H1 (cell line): ENCODE data around the gene OTOP3. TPM values are rescaled to one million over a fixed set of nuclear protein-coding genes. Genes with fewer than 3 reads are reported as not detected.

Experiments used
- CTCF ChIA-PET: fragments of 300-600 bp; sonication (Branson Sonifier 250); formaldehyde crosslinking; loops from one replicate; lab custom pipeline; 2021; ENCODE audit not compliant: partially characterized antibody; lab: Charles Lee
- POLR2A ChIA-PET: fragments of 300-600 bp; sonication (Branson Sonifier 250); formaldehyde crosslinking; loops from one replicate; lab custom pipeline; 2021; ENCODE audit warnings: inconsistent platforms; ENCODE audit not compliant: partially characterized antibody; lab: Charles Lee
- DNase-seq, 2 experiments: peaks; one replicate each; pipeline versions ENCODE4 v3.0.0 to v3.0.0-alpha.2; 2010 to 2022; ENCODE audit warnings: low spot score in 2 of 2, low read depth in 1 of 2, mixed read lengths in 1 of 2
- FAIRE-seq: peaks from 2 replicates; lab custom pipeline; 2011; peaks lifted over from hg19 to GRCh38; lab: Jason Lieb, UNC
- H2AFZ ChIP-seq: 2 replicates; pipeline ENCODE4 v1.8.1; 2012; ENCODE audit warnings: low read length, inconsistent platforms
- H2AK5ac ChIP-seq: 2 replicates; pipeline ENCODE4 v1.6.1; 2013; ENCODE audit warnings: low read depth, low read length
- H2BK120ac ChIP-seq: replicated peaks from 2 replicates; pipeline ENCODE3; 2013; ENCODE audit warnings: low read depth, low read length, inconsistent platforms
- H2BK12ac ChIP-seq: 2 replicates; pipeline ENCODE4 v1.6.1; 2013; ENCODE audit warnings: low read depth, low read length
- H2BK15ac ChIP-seq: 2 replicates; pipeline ENCODE4 v1.6.1; 2013; ENCODE audit warnings: low read length
- H2BK20ac ChIP-seq: 2 replicates; pipeline ENCODE4 v1.6.1; 2013; ENCODE audit warnings: low read length
- H2BK5ac ChIP-seq: 2 replicates; pipeline ENCODE4 v1.6.1; 2013; ENCODE audit warnings: low read depth, low read length
- H3K14ac ChIP-seq: 2 replicates; pipeline ENCODE4 v1.6.1; 2013; ENCODE audit warnings: inconsistent platforms; ENCODE audit not compliant: insufficient read length
- H3K18ac ChIP-seq: 2 replicates; pipeline ENCODE4 v1.6.1; 2013; ENCODE audit warnings: low read length; ENCODE audit errors: extremely low read depth
- H3K23ac ChIP-seq: 2 replicates; pipeline ENCODE4 v1.6.1; 2013; ENCODE audit warnings: inconsistent platforms; ENCODE audit not compliant: insufficient read length
- H3K23me2 ChIP-seq: 2 replicates; pipeline ENCODE4 v1.6.1; 2013; ENCODE audit warnings: low read depth, low read length
- H3K27ac ChIP-seq: 2 replicates; pipeline ENCODE4 v1.6.1; 2011; ENCODE audit warnings: low read depth, low read length, inconsistent platforms
- H3K27me3 ChIP-seq, 4 experiments: replicated peaks in 1 of 4; 1 replicate in 1 of 4; 2 replicates in 3 of 4; pipeline versions ENCODE4 v1.6.1 to v1.8.1; 2011 to 2013; ENCODE audit warnings: low read length in 3 of 4, mild to moderate bottlenecking in 3 of 4, inconsistent platforms in 2 of 4, mixed read lengths in 2 of 4, moderate library complexity in 1 of 4; ENCODE audit not compliant: control insufficient read depth in 3 of 4, insufficient read depth in 3 of 4; ENCODE audit errors: extremely low read depth in 1 of 4
- H3K36me3 ChIP-seq, 4 experiments: 2 replicates each; pipeline versions ENCODE4 v1.6.1 to v1.8.1; 2011 to 2013; ENCODE audit warnings: mild to moderate bottlenecking in 4 of 4, low read length in 3 of 4, moderate library complexity in 2 of 4, control low read depth in 1 of 4, inconsistent platforms in 1 of 4; ENCODE audit not compliant: insufficient read depth in 4 of 4, control insufficient read depth in 2 of 4
- H3K4ac ChIP-seq: replicated peaks from 2 replicates; pipeline ENCODE3; 2013; ENCODE audit warnings: low read length, low read depth, mixed read lengths, inconsistent platforms; ENCODE audit not compliant: insufficient read length
- H3K4me1 ChIP-seq, 4 experiments: replicated peaks in 1 of 4; 1 replicate in 1 of 4; 2 replicates in 3 of 4; pipeline versions ENCODE4 v1.6.1 to v1.8.1; 2011 to 2013; ENCODE audit warnings: low read length in 3 of 4, inconsistent platforms in 2 of 4, mixed read lengths in 1 of 4; ENCODE audit not compliant: insufficient read depth in 4 of 4, control insufficient read depth in 3 of 4
- H3K4me2 ChIP-seq, 2 experiments: 2 replicates each; pipeline versions ENCODE4 v1.6.1 to v1.8.1; 2011 to 2013; ENCODE audit warnings: low read depth in 2 of 2, low read length in 2 of 2, control low read depth in 1 of 2, inconsistent platforms in 1 of 2, mild to moderate bottlenecking in 1 of 2; ENCODE audit not compliant: insufficient read depth in 1 of 2
- H3K4me3 ChIP-seq, 4 experiments: fragments of 200-600, 300-600 bp in 1 of 4; sonication (generic), shearing (Covaris generic), sonication (Bioruptor Twin) in 1 of 4; 2 replicates each; pipeline versions ENCODE4 v1.5.1 to v1.8.1; 2011 to 2016; ENCODE audit warnings: low read length in 4 of 4, low read depth in 3 of 4, control low read depth in 2 of 4, inconsistent platforms in 2 of 4, mild to moderate bottlenecking in 2 of 4, mixed read lengths in 1 of 4, moderate library complexity in 1 of 4; ENCODE audit not compliant: insufficient read depth in 2 of 4; ENCODE audit errors: extremely low read depth in 1 of 4
- H3K56ac ChIP-seq: replicated peaks from 2 replicates; pipeline ENCODE3; 2013; ENCODE audit warnings: low read depth, mild to moderate bottlenecking, mixed read lengths, low read length, inconsistent platforms; ENCODE audit not compliant: insufficient read length
- H3K79me1 ChIP-seq: 2 replicates; pipeline ENCODE4 v1.6.1; 2013; ENCODE audit warnings: low read depth, low read length, control low read depth
- H3K79me2 ChIP-seq, 2 experiments: 2 replicates each; pipeline versions ENCODE4 v1.6.1 to v1.8.1; 2012 to 2013; ENCODE audit warnings: low read length in 2 of 2, mild to moderate bottlenecking in 2 of 2, inconsistent platforms in 1 of 2; ENCODE audit not compliant: insufficient read depth in 2 of 2, control insufficient read depth in 1 of 2
- H3K9ac ChIP-seq, 4 experiments: replicated peaks in 1 of 4; 1 replicate in 1 of 4; 2 replicates in 3 of 4; pipeline versions ENCODE4 v1.6.1 to v1.8.1; 2011 to 2013; ENCODE audit warnings: low read depth in 3 of 4, low read length in 3 of 4, control low read depth in 2 of 4, mild to moderate bottlenecking in 2 of 4, moderate library complexity in 2 of 4, inconsistent platforms in 1 of 4; ENCODE audit errors: extremely low read depth in 1 of 4
- H3K9me3 ChIP-seq, 2 experiments: 2 replicates each; pipeline versions ENCODE4 v1.6.1 to v1.8.1; 2012 to 2013; ENCODE audit warnings: mild to moderate bottlenecking in 2 of 2, moderate library complexity in 2 of 2, control low read depth in 1 of 2, inconsistent platforms in 1 of 2, low read depth in 1 of 2, low read length in 1 of 2, mixed read lengths in 1 of 2; ENCODE audit not compliant: insufficient read depth in 2 of 2
- H4K20me1 ChIP-seq, 2 experiments: replicated peaks in 1 of 2; 2 replicates each; pipeline versions ENCODE3 to v1.8.1; 2011 to 2013; ENCODE audit warnings: inconsistent platforms in 2 of 2, low read length in 2 of 2, mild to moderate bottlenecking in 1 of 2; ENCODE audit not compliant: insufficient read depth in 2 of 2, control insufficient read depth in 1 of 2
- H4K5ac ChIP-seq: 2 replicates; pipeline ENCODE4 v1.6.1; 2013; ENCODE audit warnings: low read length, low read depth, mixed read lengths, inconsistent platforms; ENCODE audit not compliant: insufficient read length
- H4K8ac ChIP-seq: 2 replicates; pipeline ENCODE4 v1.8.0; 2013; ENCODE audit warnings: mild to moderate bottlenecking, moderate library complexity, low read length, inconsistent platforms; ENCODE audit not compliant: insufficient read depth; ENCODE audit errors: extremely low read depth
- H4K91ac ChIP-seq: replicated peaks from 2 replicates; pipeline ENCODE3; 2013; ENCODE audit warnings: low read length, mixed read lengths, inconsistent platforms; ENCODE audit not compliant: insufficient read length
- FOSL1 ChIP-seq: IDR thresholded peaks from 2 replicates; pipeline ENCODE4 v1.6.1; 2011; ENCODE audit warnings: mild to moderate bottlenecking, low read depth, low read length, moderate library complexity; ENCODE audit not compliant: insufficient read depth
- HDAC6 ChIP-seq: IDR thresholded peaks from one replicate; pipeline ENCODE4 v1.7.1; 2012; ENCODE audit warnings: low read depth, mild to moderate bottlenecking, inconsistent platforms, low read length, moderate library complexity
- KDM5A ChIP-seq: fragments of 200-600 bp; IDR thresholded peaks from 2 replicates; pipeline ENCODE4 v1.7.1; 2012; ENCODE audit warnings: mild to moderate bottlenecking, low read length, inconsistent platforms, mixed read lengths
- POLR2A ChIP-seq, 2 experiments: IDR thresholded peaks; 1 replicate in 1 of 2; 2 replicates in 1 of 2; pipeline ENCODE4 v1.6.1; 2011; ENCODE audit warnings: low read depth in 2 of 2, low read length in 2 of 2, mild to moderate bottlenecking in 2 of 2; ENCODE audit errors: control extremely low read depth in 1 of 2
- POU5F1 ChIP-seq: IDR thresholded peaks from 2 replicates; pipeline ENCODE4 v1.6.1; 2011; ENCODE audit warnings: low read depth, mild to moderate bottlenecking, low read length, moderate library complexity
- RFX5 ChIP-seq: IDR thresholded peaks from 2 replicates; pipeline ENCODE4 v1.6.1; 2011; ENCODE audit warnings: low read depth, low read length, improper control_type of control experiment, borderline replicate concordance
- RNF2 ChIP-seq: fragments of 200-900, 300-1000 bp; sonication (generic); IDR thresholded peaks from 2 replicates; pipeline ENCODE4 v1.7.1; 2016; ENCODE audit warnings: borderline replicate concordance, low read depth, mild to moderate bottlenecking, antibody characterized with exemption, low read length; ENCODE audit not compliant: poor library complexity, severe bottlenecking; ENCODE audit errors: missing control alignments
- SP4 ChIP-seq: IDR thresholded peaks from 2 replicates; pipeline ENCODE4 v1.6.1; 2012; ENCODE audit warnings: low read length, inconsistent platforms
- WGBS, 2 experiments: shearing (Covaris generic) in 1 of 2; methylation state at CpG; one replicate each; pipeline versions ENCODE4 v1.1.6 to v1.1.7; 2013 to 2015; ENCODE audit warnings: low lambda C conversion rate in 2 of 2, mixed read lengths in 2 of 2, inconsistent platforms in 1 of 2, low coverage in 1 of 2, missing lambda C conversion rate in 1 of 2; ENCODE audit not compliant: insufficient replicate concordance in 2 of 2, insufficient coverage in 1 of 2, insufficient read length in 1 of 2; ENCODE audit errors: extremely low coverage in 1 of 2, missing lambda C conversion rate in 1 of 2; 5-methylcytosine and 5-hydroxymethylcytosine counted together
- polyA plus RNA-seq, 7 experiments: library from polyadenylated mRNA; depleted of rRNA in 3 of 7; stranded (reverse) in 5 of 7; unstranded in 2 of 7; fragments of >200 nt in 5 of 7; fragments of 200-250 nt in 2 of 7; gene quantifications; 1 replicate in 5 of 7; 2 replicates in 1 of 7; 4 replicates in 1 of 7; pipeline versions ENCODE4 v1.2.1 to v1.2.3, GENCODE V29; 2011 to 2013; ENCODE audit warnings: missing spikeins in 2 of 7, mixed read lengths in 2 of 7
- total RNA-seq: library from RNA; stranded (reverse); fragmentation: NEBNext Ultra II Directional; extraction: Animal tissue kit (Norgen Biotek cat#: 25700); gene quantifications from 2 replicates; pipeline ENCODE4 v1.2.1, GENCODE V29; 2021
- TF ChIP-seq, protein P1 (sequence below), 3 experiments: IDR thresholded peaks; 1 replicate in 2 of 3; 2 replicates in 1 of 3; pipeline versions ENCODE4 v1.5.1 to v1.6.1; 2011; ENCODE audit warnings: low read length in 3 of 3, mild to moderate bottlenecking in 3 of 3, inconsistent platforms in 2 of 3, low read depth in 1 of 3, moderate library complexity in 1 of 3; ENCODE audit not compliant: insufficient read depth in 1 of 3; ENCODE audit errors: control extremely low read depth in 1 of 3

The OTOP3 gene
- total and polyA plus RNA-seq, 2 of the 8 experiments (the other 6 are each of a cell fraction or from before 2014, with no cell fraction given) = 0.05 TPM; not detected in 1

DNA sequence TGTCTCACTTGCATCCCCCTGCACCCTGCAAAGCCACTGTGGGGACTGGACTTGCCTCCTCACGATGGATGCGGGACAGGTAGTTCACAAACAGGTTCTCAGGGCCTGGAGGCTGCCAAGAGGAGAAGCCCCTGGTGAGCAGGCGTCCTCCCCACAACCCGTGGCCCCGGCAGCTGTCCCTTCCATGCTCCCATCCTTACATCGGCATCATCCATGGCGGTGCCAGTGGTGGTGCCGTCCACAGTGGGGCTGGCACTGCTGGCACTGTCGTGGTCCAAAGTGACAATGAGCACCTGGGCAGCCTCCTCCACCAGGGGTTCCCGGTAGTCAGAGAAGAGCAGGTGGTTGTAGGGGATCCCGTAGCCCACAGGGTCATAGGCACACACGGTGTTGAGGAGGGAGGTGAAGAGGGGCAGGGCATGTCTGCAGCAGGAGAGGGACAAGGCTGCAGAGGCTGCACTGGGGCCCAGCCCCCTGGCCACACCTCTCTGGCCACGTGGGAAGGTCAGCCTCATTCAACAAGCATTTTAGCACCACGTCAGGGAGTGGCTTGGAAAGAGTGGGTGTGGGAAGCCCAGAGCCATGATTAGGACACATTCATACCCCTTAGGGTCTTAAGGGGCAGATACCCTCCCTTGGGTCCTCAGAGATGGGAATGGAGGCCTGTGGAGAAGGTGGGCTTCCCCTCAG, 24.3 kb downstream of the OTOP3 start:
- H2BK20ac ChIP-seq = no peak overlapping the region
- no peak overlapping the region for H3K14ac ChIP-seq
- no peak overlapping the region for H3K18ac ChIP-seq
- no peak overlapping the region; the same call in 1 of the 2 replicates for H2BK5ac ChIP-seq
- H3K4ac ChIP-seq = no peak overlapping the region
- H3K4me1 ChIP-seq = peaks cover 0 to 7% (median 1%) of the 10 kb centered on the region in 4 experiments; a peak in 4 of 7 replicates
- H2BK120ac ChIP-seq = no peak overlapping the region
- H2BK12ac ChIP-seq = peak overlapping the region; percentile 12; the same call in 1 of the 2 replicates
- H3K23me2 ChIP-seq = no peaks in the 10 kb centered on the region
- H2BK15ac ChIP-seq = peak overlapping the region; percentile 81; the same call in 1 of the 2 replicates
- no peak for FAIRE-seq
- H3K9ac ChIP-seq = no peak overlapping the region
- H2AK5ac ChIP-seq = no peak overlapping the region
- DNase-seq = no peak
- no peaks in the 10 kb centered on the region for H3K9me3 ChIP-seq
- 83% methylated on average over 14 of the region's 14 CpGs; no CpG with 5 or more reads in 1 of the 2 experiments for WGBS, 2 experiments
- H4K8ac ChIP-seq = no peak overlapping the region
- no peak overlapping the region for H3K23ac ChIP-seq
- H4K5ac ChIP-seq = no peak overlapping the region
- H2AFZ ChIP-seq = no peak overlapping the region
- ChIA-PET CTCF (interaction anchor here (0.9 to 27.2 kb wide), 36 partner anchors 10 to 453 kb away, joined by 3 to 1072 read pairs (median 8); partner anchors contain the start of genes ARMC7, CDR2L, HID1 and MRPL58), POLR2A (interaction anchor here (0.8 to 2.5 kb wide), 6 partner anchors 9 to 75 kb away, joined by 3 to 37 read pairs (median 4); partner anchors contain the start of genes HID1, MRPL58 and OTOP2)
- peaks cover 0 to 5% (median 2%) of the 10 kb centered on the region in 4 experiments; a peak in 3 of 7 replicates for H3K27me3 ChIP-seq
- no peak overlapping the region for H3K4me2 ChIP-seq
- no peak overlapping the region for H3K27ac ChIP-seq
- TF ChIP-seq SP4 = no peak
- no peak for TF ChIP-seq RNF2
- TF ChIP-seq RFX5 = no peak
- no peak for TF ChIP-seq KDM5A
- TF ChIP-seq POLR2A (IDR thresholded peaks at IDR 0.05; ENCODE audit: control extremely low read depth in 1 of 2, low read depth in 2 of 2, low read length in 2 of 2) = no peak
- TF ChIP-seq, protein P1, sequence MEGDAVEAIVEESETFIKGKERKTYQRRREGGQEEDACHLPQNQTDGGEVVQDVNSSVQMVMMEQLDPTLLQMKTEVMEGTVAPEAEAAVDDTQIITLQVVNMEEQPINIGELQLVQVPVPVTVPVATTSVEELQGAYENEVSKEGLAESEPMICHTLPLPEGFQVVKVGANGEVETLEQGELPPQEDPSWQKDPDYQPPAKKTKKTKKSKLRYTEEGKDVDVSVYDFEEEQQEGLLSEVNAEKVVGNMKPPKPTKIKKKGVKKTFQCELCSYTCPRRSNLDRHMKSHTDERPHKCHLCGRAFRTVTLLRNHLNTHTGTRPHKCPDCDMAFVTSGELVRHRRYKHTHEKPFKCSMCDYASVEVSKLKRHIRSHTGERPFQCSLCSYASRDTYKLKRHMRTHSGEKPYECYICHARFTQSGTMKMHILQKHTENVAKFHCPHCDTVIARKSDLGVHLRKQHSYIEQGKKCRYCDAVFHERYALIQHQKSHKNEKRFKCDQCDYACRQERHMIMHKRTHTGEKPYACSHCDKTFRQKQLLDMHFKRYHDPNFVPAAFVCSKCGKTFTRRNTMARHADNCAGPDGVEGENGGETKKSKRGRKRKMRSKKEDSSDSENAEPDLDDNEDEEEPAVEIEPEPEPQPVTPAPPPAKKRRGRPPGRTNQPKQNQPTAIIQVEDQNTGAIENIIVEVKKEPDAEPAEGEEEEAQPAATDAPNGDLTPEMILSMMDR (IDR thresholded peaks at IDR 0.05; ENCODE audit: control extremely low read depth in 1 of 3, insufficient read depth in 1 of 3, low read depth in 1 of 3, low read length in 3 of 3) = no peak
- no peak for TF ChIP-seq POU5F1
- TF ChIP-seq FOSL1 = no peak
- TF ChIP-seq HDAC6 = no peak
- H3K56ac ChIP-seq = no peak overlapping the region
- peaks cover 0 to 2% of the 10 kb centered on the region in 2 experiments for H4K20me1 ChIP-seq
- no peak overlapping the region for H4K91ac ChIP-seq
- no peaks in the 10 kb centered on the region for H3K36me3 ChIP-seq
- H3K4me3 ChIP-seq = no peak overlapping the region
- H3K79me2 ChIP-seq = no peaks in the 10 kb centered on the region
- H3K79me1 ChIP-seq = no peaks in the 10 kb centered on the region
